Astrocyte of the cerebellum (primary cell): ENCODE results near the gene UBE2E1.

Experiments
- DNase-seq: peaks from one replicate; pipeline ENCODE4 v3.0.0-alpha.2; 2011; ENCODE audit warnings: low read depth
- H3K4me3 ChIP-seq: 2 replicates; pipeline ENCODE4 v1.5.1; 2011; ENCODE audit warnings: mild to moderate bottlenecking, low read depth, low read length, moderate library complexity
- CTCF ChIP-seq: IDR thresholded peaks from 2 replicates; pipeline ENCODE4 v1.5.1; 2012; ENCODE audit warnings: low read length, low read depth, moderate library complexity, mild to moderate bottlenecking; ENCODE audit errors: missing control alignments
- in situ Hi-C: cut with HindIII; loops from 2 replicates; pipeline ENCODE4 v1.10.0; 2017; ENCODE audit warnings: low sequenced_read_pairs

The UBE2E1 gene

GRCh38 chr3:23931597-23931996 lies 125.8 kb downstream of the UBE2E1 start:
- no peak overlapping the region for H3K4me3 ChIP-seq
- TF ChIP-seq CTCF = no peak
- in situ Hi-C loops = no loop called here
- DNase-seq = no peak

- no peak for TF ChIP-seq CTCF
- in situ Hi-C loops = no loop called here
- H3K4me3 ChIP-seq = no peak overlapping the region
- no peak for DNase-seq
These were observed 126.8 kb downstream of the UBE2E1 start for GRCh38 chr3:23932571-23932970.

- no peak for DNase-seq
- no peak overlapping the region for H3K4me3 ChIP-seq
- in situ Hi-C loops = no loop called here
- TF ChIP-seq CTCF = no peak
These were observed 128.5 kb downstream of the UBE2E1 start for GRCh38 chr3:23934253-23934652.

- DNase-seq = no peak
- no peak for TF ChIP-seq CTCF
- H3K4me3 ChIP-seq = no peak overlapping the region
- in situ Hi-C loops = no loop called here
These were observed 131.5 kb downstream of the UBE2E1 start for GRCh38 chr3:23937296-23937695.

GRCh38 chr3:23938688-23939087 lies 132.9 kb downstream of the UBE2E1 start:
- no peak for DNase-seq
- in situ Hi-C loops = no loop called here
- no peak for TF ChIP-seq CTCF
- no peak overlapping the region for H3K4me3 ChIP-seq

- H3K4me3 ChIP-seq = no peak overlapping the region
- TF ChIP-seq CTCF = no peak
- in situ Hi-C loops = no loop called here
- no peak for DNase-seq
These were observed 135.0 kb downstream of the UBE2E1 start for GRCh38 chr3:23940775-23941174.
